SHP77 treated with DMSO at 0.1 percent for 48 hours (cell line): ENCODE results near the gene GTPBP6.
"Not testable (repeated sequence)": the region's sequence is repeated elsewhere in the genome, so short reads cannot be mapped to it uniquely, and the experiment has no call there.

ENCODE experiments used
- DNase-seq: peaks from one replicate; lab custom pipeline; 2025; lab: John Stamatoyannopoulos, UW

Gene GTPBP6

DNA sequence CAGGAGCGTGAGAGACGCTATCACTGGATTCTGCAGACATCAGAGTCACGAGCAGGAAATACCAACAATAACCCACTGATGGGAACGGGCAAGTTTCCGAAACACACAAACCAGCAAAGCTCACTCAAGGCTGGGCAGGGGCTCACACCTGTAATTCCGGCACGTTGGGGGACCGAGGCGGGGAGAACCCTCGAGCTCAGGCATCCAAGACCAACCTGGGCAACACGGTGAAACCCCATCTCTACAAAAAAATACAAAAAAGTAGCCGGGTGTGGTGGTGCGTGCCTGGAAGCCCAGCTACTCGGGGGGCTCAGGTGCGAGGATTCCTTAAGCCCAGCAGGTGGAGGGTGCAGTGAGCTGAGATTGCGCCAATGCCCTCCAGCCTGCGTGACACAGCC, 17.2 kb upstream of the GTPBP6 start:
- no peak for DNase-seq

DNA sequence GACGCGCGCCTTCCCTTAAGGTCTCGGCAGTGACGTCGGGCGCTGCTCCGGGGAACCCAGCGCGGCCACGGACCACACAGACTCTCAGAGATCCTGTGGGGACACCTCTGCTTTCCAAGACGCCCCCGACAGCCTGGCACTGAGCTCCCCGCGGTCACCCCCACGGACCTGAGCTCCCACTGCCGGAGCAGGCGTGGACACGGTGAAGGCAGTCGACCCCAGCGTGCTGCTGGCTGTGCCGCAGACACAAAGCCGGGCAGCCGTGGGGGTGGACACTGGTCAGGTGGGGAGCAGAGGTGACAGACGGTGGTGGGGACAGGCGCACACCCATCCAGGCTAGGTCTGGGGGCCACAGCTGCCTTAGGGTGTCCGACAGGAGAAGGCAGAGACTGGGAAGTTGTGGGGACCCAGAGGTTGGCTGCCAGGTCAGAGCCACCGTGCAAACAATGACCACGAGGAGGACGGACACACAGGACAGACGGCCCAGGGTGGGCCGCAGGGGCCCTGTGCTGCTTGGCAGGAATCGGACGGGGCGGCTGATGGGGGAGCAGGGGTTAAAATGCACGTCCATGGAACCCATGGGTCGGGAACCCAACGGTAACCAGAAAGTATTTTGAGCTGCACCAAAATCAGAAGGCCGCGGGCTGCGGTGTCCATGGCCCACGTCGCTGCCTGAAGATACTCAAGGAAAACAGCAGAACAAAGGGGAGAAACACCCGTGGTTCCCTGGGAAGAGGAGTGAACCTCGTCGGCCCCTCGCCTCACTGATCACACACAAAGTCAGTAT, 16.6 kb upstream of the GTPBP6 start:
- DNase-seq, result no peak

DNA sequence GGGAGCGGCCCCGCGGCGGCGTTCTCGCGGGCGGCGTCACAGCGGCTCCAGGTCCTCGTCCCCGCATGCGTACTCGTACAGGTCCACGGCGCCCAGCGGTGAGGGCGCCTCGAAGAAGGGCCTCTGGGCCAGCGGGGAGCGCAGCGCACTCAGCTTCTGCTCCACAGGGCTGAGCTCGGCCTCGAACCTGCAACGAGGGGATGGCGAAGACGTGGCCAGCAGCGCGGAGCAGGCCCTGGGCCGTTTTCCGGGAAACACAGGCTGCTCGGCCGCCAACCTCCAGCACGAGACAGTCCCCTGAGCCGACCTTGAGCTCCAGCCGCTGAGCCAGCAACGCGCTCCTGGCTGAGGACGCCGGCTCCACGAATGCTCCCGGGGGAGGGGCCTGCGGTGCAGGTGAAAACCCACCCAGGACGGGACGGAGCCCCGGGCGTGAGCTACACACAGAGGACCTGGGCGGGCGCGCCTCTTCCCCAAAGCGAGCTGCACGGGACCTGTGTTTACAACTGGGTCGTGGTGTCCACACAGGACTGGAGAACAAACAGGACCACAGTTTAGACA, 15.8 kb upstream of the GTPBP6 start:
- DNase-seq, result no peak

DNA sequence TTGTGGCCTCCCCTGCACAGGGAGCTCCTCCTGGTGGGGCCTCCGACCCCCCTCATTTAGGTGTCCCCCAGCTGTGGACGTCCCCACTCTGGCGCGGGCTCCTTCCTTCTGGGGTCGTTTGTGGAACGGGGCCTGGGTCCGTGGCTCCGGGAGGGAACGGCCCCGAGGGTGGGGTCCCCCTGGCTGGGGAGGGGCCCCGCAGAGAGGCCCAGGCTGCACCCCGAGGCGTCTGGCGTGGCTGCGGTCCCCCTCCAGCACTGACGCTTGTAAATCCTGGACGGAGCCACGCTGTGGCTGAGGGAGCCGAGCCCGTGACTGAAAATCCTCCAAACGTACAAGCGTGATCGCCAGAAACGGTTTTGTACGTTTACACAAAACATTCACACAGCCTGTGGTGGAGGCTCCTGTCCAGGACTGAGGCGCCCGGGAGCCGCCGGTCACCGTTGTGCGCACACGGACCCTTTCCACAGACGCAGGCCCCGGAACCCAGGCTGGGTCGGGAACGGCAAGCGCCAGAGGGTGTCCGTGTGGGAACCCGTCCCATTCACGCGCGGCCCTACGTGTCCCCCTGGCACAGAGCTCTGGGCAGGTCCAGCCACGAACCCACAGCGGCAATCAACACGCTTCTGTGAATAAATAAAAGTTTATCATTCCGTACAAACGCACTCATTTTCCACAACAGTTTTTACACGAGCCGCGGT, 15.2 kb upstream of the GTPBP6 start:
- no peak for DNase-seq

DNA sequence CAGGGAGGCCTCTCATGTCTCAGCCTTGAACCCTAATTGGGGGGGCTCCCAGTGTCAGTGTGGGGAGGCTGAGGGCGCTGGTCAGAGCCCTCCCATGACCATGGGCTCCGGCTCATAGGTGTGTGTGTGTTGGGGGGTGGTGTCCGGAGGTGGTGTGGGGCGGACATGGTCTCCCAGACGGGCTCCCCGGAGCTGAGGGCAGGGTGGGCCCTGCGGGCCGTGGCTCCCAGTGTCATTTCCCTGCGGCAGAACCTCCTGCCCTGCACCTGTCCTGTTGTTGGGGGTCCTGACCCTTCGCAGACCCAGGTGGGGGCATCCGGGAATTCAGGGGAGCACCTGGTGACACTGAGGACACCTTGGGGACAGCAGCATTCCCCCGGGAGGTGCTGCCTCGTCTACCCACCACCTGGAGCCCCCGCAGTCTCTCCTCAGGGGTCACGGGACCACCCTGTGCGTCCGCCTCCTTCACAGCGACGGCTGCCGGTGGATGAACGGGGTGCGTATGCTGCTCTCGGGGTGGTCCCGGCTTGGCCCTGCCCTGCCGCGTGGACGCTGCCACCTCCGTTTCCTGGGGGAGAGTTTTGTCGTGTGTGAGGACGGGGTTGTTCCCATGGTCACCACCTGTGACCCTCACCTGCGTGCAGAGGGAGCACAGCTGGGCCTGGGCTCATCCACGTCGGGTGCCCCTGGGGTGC, 14.5 kb upstream of the GTPBP6 start:
- no peak for DNase-seq

DNA sequence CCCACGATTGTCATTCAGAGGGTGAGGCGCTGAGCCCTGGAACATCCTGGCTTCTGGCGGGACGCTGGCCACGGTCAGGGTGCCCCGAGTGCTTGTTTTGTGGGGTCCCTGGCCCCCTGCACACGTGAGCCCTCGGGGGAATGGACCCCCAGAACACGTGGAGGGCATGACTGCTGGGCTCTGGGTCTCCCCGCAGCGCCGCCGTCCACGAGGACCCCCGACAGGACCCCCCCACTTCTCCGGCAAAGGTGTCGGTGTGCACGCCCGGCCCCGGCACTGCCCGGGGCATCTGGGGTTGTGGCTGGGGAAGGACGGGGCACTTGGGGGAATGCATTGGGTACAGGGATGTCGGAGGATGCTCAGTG, 13.9 kb upstream of the GTPBP6 start:
- DNase-seq, result no peak

DNA sequence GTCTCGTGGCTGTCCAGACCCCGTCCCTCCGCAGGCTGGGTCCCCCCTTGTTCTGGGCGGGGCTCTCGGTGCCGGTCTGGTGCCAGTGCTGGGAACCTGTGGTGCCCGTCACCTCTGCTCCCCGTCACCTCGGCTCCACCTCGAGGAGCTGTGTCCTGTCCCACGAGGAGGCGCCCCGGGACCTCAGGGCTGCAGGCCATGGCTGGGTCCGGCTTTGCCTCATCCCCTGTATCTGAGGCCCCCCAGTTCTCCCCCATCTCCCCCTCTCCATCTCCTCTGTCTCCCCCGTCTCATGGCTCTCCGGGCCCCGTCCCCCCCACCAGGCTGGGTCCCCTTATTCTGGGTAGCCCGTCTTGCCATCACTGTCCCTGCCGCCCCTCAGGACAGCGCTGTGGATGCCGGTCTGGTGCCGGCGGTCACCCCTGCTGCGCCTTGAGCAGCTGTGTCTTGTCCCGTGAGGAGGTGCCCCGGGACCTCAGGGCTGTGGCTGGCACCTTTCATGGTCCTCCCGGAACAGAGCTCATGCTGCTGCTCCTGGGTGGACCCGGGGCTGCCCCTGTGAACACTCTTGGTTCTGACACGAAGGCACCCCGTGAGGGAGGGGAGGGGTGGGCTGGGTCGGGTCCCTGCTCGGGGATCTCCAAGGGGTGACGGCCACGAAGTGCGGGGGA, 13.4 kb upstream of the GTPBP6 start:
- DNase-seq, result no peak

DNA sequence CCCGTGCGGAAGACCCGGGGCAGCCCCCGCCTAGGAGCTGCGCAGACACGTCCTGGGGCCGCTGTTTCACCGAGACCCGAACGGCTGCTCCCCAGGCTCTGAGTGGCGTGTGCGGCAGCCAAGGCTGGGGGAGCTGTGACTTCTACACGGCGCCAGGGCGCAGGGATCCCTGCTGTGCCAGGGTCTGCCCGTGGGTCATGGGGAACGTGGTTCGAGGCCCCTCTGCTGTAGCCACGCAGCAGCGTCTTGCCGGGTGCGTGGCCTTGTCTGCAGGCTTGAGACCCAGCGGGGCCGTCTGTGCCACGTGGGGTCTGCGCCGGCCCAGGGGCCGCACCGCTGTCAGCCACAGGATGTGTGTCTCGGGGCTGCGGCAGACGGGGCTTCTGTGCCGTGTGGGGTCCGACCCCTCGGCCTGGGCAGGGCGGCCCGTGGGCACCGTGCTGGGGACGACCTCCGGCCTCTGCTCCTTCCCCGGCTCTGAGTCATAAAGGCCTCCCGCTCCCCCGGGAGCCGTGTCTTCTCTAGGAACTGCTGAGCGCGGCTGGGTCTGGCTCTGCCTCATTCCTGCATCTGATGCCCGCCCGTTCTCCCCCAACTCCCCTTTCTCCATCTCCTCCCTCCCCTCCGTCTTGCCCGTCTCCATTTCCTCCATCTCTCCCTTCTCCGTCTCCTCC, 12.7 kb upstream of the GTPBP6 start:
- DNase-seq, result no peak

DNA sequence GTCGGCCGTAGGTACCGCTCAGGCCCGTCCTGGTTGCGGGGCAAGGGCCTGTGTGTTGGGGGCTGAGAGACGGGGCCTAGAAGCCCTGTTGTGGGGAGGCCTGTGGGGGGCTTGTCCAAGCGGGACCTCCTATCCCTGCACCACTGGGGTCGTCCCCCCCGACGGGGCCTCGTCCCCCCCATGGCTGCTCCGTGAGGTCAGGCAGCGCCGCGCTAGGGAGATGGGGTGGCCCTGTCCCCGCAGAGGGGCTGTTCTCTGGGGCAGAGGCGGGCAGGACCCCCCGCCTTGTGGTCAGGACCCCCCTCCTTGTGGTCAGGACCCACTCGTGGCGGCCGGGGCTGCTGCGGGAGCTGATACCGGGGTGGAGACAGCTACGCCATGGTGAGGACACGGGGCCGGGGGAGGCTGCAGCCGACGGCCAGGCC, 12.1 kb upstream of the GTPBP6 start:
- no peak for DNase-seq

DNA sequence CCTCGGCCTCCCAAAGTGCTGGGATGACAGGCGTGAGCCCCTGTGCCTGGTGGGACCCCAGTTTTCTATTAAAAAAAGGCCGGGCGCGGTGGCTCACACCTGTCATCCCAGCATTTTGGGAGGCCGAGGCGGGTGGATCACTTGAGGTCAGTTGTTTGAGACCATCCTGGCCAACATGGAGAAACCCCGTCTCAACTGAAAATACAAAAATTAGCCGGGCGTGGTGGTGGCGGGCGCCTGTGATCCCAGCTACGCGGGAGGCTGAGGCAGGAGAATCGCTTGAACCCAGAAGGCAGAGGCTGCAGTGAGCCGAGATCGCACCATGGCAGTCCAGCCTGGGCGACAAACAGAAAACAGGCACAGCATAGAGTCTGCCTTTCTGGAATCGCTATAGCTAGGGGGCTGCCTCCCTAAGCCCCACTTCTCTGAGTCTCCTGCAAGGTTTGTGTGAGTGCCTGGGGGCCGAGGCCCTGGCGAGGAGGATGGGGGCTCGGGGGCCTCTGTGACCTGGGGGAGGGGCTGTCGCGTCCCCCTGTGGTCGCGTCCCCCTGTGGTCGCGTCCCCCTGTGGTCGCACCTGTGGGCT, 11.6 kb upstream of the GTPBP6 start:
- not testable (repeated sequence) for DNase-seq

DNA sequence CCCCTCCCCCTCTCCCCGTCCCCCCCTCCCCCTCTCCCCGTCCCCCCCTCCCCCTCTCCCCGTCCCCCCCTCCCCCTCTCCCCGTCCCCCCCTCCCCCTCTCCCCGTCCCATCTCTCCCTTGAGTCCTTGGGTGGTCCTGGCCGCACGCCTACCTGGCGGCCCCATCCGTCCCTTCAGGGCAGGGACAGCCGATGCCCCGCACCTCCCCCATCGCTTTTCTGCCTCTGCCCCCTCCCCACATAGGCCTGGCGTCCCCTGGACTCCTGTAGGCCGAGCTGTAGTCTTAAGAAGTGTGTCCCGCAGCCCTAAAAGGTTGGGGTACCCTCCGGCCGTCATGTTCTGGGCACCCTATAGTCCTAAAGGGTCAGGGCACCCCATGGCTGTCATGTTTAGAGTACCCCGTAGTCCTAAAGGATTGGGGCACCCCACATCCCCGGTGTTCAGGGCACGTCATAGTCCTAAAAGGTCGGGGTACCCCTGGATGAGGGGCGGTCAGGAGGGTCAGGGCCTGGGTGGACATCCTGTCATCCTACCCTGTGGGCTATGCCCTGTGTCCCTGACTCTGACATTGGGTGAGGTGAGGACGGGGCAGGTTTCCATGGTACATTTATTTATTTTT, 10.8 kb upstream of the GTPBP6 start:
- DNase-seq, result no peak

DNA sequence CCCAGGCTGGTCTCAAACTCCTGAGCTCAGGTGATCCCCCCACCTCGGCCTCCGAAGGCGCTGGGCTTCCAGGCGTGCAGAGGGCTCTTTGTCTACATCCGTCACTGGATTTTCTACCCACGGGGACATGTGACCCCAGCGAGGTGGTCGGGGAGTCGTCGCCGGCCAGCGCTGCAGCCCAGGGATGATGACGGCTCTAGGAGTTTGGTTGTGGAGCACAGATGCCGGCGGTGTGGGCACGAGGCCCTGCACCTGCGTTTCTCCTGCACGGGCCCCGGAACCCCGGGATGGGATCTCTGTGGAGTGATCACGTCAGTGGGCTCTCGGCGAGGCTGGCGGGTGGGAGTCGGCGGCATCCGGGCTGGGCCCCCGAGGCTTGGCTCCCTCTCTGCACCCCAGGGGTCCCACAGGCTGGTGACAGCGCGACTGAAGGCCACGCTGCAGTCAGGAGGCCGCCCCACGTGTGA, 9.1 kb upstream of the GTPBP6 start:
- DNase-seq, result no peak

DNA sequence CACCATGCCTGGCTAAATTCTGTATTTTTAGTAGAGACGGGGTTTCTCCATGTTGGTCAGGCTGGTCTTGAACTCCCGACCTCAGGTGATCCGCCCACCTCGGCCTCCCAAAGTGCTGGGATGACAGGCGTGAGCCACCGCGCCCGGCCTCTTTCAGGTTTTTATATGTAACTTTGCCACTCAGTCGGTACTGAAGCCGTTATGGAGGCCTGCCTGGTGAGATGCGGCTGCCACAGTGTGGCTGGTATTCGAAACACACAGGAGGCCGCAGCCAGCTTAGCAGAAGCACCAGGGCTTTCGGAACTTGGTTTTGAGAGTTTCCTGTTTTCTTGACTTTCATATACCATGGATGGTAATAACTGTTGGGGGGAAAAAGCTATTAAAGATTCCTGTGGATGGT, 6.1 kb upstream of the GTPBP6 start:
- DNase-seq, result not testable (repeated sequence)

DNA sequence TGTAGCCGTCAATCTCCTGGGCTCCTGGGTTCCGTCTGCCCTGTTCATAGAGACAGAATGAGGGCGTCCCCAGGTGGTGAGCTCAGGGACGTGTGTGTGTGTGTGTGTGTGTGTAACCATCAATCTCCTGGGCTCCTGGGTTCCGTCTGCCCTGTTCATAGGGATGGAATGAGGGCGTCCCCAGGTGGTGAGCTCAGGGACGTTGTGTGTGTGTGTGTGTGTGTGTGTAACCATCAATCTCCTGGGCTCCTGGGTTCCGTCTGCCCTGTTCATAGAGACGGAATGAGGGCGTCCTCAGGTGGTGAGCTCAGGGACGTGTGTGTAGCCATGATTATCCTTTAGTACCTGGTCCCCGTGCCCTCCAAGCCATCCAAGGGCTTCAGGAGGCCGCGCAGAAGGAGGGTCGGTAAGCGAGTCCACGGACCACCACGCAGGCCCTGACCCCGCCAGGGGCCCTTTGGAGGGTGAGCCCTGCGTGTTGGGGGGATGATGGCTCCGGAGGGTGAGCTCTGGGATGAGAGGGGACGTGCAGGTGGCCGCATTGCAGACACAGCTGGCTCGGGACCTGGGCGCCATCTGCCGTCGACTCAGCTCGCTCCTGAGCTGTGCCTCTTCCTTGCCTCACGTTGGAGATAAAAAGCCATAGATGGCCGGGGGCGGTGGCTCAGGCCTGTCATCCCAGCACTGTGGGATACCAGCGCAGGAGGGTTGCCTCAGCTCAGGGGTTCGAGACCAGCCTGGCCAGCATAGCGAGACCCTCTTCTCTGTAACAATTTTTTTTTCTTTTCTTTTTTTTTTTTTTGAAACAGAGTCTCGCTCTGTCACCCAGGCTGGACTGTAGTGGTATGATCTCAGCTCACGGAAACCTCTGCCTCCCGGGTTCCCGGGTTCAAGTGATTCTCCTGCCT, 5.4 kb upstream of the GTPBP6 start:
- DNase-seq, result no peak

DNA sequence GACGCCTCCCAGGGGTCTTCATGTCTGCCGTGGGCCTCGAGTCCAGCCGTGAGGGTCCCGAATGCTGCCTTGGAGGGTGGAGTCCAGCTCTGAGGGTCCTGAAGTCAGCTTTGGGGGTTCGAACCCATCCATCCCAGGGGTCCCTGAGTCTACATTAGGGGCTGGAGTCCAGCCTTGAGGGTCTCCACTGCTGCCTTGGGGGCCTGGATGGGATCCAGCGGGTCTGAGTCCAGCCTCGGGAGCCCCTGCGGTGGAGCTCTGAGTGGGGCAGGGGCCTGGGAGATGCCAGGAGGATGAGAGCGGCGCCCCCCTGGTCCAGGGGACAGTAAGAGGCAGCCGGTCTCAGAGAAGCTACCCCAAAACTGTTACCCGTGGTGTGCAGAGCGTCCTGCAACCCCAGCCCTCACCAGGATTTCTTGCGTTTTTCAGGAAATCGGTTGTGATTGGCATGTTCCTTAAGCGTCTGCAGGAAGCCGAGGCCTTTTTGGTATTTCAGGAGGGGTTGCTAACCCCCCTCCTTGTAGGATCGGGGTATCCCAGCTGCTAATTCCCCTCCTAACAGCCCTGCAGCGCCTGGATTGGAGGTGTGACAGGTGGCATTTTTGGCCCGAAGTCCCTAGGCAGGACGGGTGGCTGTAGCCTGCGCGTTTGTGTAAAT, 1.7 kb upstream of the GTPBP6 start:
- DNase-seq, result no peak

DNA sequence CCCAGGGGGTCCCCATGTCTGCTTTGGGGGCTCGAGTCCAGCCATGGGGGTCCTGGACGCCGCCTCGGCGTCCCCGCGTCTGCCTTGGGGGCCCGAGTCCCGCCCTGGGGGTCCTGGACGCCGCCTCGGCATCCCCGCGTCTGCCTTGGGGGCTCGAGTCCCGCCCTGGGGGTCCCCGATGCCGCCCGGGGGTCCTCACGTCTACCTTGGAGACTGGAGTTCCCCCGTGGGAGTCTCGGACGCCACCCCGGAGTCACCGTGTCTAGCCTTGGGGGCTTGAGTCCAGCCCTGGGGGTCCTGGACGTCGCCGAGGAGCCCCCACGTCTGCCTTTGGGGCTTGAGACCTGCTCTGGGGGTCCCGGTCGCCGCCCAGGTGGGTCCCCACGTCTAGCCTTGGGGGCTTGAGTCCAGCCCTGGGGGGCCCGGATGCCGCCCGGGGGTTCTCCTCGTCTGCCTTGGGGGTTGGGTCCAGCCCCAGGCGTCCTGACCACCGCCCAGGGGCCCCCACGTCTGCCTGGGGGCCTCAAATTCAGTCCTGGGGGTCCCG, 1.1 kb upstream of the GTPBP6 start:
- no peak for DNase-seq

DNA sequence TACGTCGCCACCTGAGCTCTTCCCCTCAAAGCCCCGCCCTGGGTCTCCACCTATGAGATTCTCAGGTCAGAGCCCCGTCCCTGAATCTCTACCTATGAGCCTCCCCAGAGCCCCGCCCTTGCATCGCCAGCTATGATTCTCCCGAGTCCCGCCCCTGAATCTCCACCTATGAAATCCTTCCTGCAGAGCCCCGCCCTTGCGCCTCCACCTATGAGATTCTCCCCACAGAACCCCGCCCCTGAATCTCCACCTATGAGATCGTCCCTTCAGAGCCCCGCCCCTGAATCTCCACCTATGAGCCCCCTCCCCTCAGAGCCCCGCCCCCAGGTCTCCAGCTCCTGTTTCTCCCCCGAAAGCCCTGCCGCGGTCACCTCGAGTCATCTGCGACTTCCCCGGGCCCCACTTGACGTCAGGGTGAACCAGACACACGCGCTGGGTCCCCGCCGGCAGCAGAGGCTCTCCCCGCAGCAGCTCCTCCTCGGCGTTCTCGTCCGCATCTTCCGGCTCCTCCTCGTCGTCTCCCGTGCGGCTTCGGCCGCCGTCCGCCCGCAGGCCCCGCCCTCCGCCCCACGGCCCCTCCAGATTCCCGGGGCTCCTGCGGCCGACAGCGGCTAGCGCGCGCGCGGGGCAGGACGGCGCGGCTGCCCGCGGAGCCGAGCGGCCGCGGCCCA, 393 bp downstream of the GTPBP6 start:
- DNase-seq, result no peak

DNA sequence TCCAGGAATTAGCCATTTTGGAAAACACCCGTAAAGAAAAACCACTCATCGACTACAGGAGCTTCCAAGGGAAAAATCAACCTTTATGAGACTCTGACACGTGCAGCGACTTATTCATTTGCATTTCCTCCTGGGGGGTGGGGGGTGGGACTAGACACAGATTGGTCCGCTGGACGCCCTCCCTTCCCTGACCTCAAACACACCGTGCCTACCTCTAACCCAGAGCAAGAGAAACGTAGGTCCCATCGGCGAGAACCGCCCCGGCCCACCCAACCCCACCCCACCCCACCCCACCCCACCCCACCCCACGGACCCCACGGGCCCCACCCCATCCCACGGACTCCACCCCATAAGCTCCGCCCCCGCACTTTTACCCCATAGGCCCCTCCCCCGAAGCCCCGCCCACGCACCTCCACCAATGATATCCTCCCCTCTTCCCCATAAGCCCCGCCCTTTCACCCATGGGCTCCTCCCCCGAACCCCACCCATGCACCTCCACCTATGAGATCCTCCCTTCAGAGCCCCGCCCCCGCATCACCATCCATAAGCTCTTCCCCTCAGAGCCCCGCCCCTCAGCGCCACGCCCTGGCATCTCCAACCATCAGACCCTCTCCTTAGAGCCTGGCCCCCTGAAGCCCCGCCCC, 1.1 kb downstream of the GTPBP6 start:
- no peak for DNase-seq
